ENCODE results near the gene PRKCSH.

PRKCSH gene

GRCh38 chr19:11478167-11479089 lies 43.0 kb downstream of the PRKCSH start:
- no peak for DNase-seq (ENCODE audit: low read depth)

- DNase-seq (ENCODE audit: low read depth), result no peak
Observed at GRCh38 chr19:11479090-11479897, 43.9 kb downstream of the PRKCSH start.

GRCh38 chr19:11479898-11480714 lies 44.7 kb downstream of the PRKCSH start:
- DNase-seq (ENCODE audit: low read depth), result no peak

- DNase-seq (ENCODE audit: low read depth), result no peak
Observed at GRCh38 chr19:11480715-11481533, 45.5 kb downstream of the PRKCSH start, which contains the start of gene ELAVL3. TSS of gene ELAVL3 (minus strand) at chr19:11481046. CDS start at chr19:11480608, 438 bp downstream.

- DNase-seq (ENCODE audit: low read depth), result peak; percentile 33
Observed at GRCh38 chr19:11481534-11482383, 46.3 kb downstream of the PRKCSH start.

GRCh38 chr19:11482384-11483050 lies 47.1 kb downstream of the PRKCSH start:
- peak; percentile 71 for DNase-seq (ENCODE audit: low read depth)

GRCh38 chr19:11483366-11484111 lies 48.1 kb downstream of the PRKCSH start:
- DNase-seq (ENCODE audit: low read depth), result no peak

- DNase-seq (ENCODE audit: low read depth), result no peak
Observed at GRCh38 chr19:11485245-11485837, 49.9 kb downstream of the PRKCSH start.

GRCh38 chr19:11486661-11487503 lies 51.4 kb downstream of the PRKCSH start:
- no peak for DNase-seq (ENCODE audit: low read depth)

- no peak for DNase-seq (ENCODE audit: low read depth)
Observed at GRCh38 chr19:11489378-11489777, 53.9 kb downstream of the PRKCSH start.

GRCh38 chr19:11494634-11495285 lies 59.3 kb downstream of the PRKCSH start:
- no peak for DNase-seq (ENCODE audit: low read depth)

GRCh38 chr19:11495481-11495880 lies 60.0 kb downstream of the PRKCSH start:
- no peak for DNase-seq (ENCODE audit: low read depth)

GRCh38 chr19:11495885-11496284 lies 60.5 kb downstream of the PRKCSH start:
- DNase-seq (ENCODE audit: low read depth), result no peak

GRCh38 chr19:11496391-11497163 lies 61.1 kb downstream of the PRKCSH start:
- DNase-seq (ENCODE audit: low read depth), result peak; percentile 50

GRCh38 chr19:11499220-11499726 lies 63.8 kb downstream of the PRKCSH start:
- DNase-seq (ENCODE audit: low read depth), result no peak

GRCh38 chr19:11499890-11500420 lies 64.5 kb downstream of the PRKCSH start:
- no peak for DNase-seq (ENCODE audit: low read depth)
